IPS DF 6.9 (cell line): ENCODE measurements around the gene ANO3.
"Not testable (repeated sequence)": the region's sequence is repeated elsewhere in the genome, so short reads cannot be mapped to it uniquely, and the experiment has no call there.

Experiments
- DNase-seq: peaks from one replicate; pipeline ENCODE4 v3.0.0-alpha.2; 2013; ENCODE audit warnings: low read depth, low spot score
- H3K27ac ChIP-seq: one replicate; pipeline ENCODE4 v1.5.1; 2013; ENCODE audit warnings: low read length, control low read depth
- H3K27me3 ChIP-seq: 2 replicates; pipeline ENCODE4 v1.6.1; 2013; ENCODE audit warnings: mild to moderate bottlenecking, low read length; ENCODE audit not compliant: control insufficient read depth, insufficient read depth
- H3K36me3 ChIP-seq: 2 replicates; pipeline ENCODE4 v1.6.1; 2013; ENCODE audit warnings: low read length; ENCODE audit not compliant: control insufficient read depth, insufficient read depth
- H3K4me1 ChIP-seq: 2 replicates; pipeline ENCODE4 v1.6.1; 2013; ENCODE audit warnings: low read length; ENCODE audit not compliant: control insufficient read depth, insufficient read depth
- H3K4me3 ChIP-seq: 2 replicates; pipeline ENCODE4 v1.5.1; 2013; ENCODE audit warnings: mild to moderate bottlenecking, low read length
- H3K9me3 ChIP-seq: 2 replicates; pipeline ENCODE4 v1.6.1; 2013; ENCODE audit warnings: low read length, inconsistent platforms; ENCODE audit not compliant: control insufficient read depth, insufficient read depth
- WGBS: extraction: QIAGEN DNeasy Blood & Tissue Kit; methylation state at CpG from one replicate; pipeline ENCODE4 v1.1.7; 2013; ENCODE audit warnings: mixed read lengths, missing lambda C conversion rate; ENCODE audit not compliant: insufficient read length, insufficient coverage; 5-methylcytosine and 5-hydroxymethylcytosine counted together

ANO3 gene

GRCh38 chr11:26331911-26332571, at the start of gene ANO3:
TSS of gene ANO3 (plus strand) at chr11:26332130. CDS start at chr11:26332276, 146 bp downstream.
- no peaks in the 10 kb centered on the region for H3K4me1 ChIP-seq
- peak within 1 kb of the TSS; percentile 41; the same call in 1 of the 2 replicates for H3K4me3 ChIP-seq
- WGBS, result no CpG with 5 or more reads among the region's 36 CpGs

GRCh38 chr11:26283852-26284408, 48.0 kb upstream of the ANO3 start:
- DNase-seq, result no peak
- peaks cover 3% of the 10 kb centered on the region; the same call in 1 of the 2 replicates for H3K4me1 ChIP-seq
- H3K36me3 ChIP-seq, result no peaks in the 10 kb centered on the region
- WGBS, result no CpG with 5 or more reads among the region's 6 CpGs
- no peak overlapping the region for H3K27ac ChIP-seq
- no peaks in the 10 kb centered on the region for H3K9me3 ChIP-seq
- no peak overlapping the region for H3K4me3 ChIP-seq
- no peaks in the 10 kb centered on the region for H3K27me3 ChIP-seq

More at GRCh38 chr11:26331911-26332571, at the start of gene ANO3:
- Histone ChIP-seq H3K27ac (no peak within 1 kb of the TSS), H3K27me3 (no peaks in the 10 kb centered on the region), H3K36me3 (no peaks in the 10 kb centered on the region), H3K9me3 (no peaks in the 10 kb centered on the region)
- peak; percentile 88 for DNase-seq

GRCh38 chr11:26285608-26286007, 46.3 kb upstream of the ANO3 start:
- Histone ChIP-seq H3K27me3 (no peaks in the 10 kb centered on the region), H3K27ac (no peak overlapping the region), H3K4me3 (no peak overlapping the region), H3K9me3 (no peaks in the 10 kb centered on the region), H3K36me3 (no peaks in the 10 kb centered on the region), H3K4me1 (peaks cover 3% of the 10 kb centered on the region; the same call in 1 of the 2 replicates)
- WGBS, result no CpG with 5 or more reads among the region's 3 CpGs
- DNase-seq, result no peak

- Histone ChIP-seq H3K9me3 (no peaks in the 10 kb centered on the region), H3K4me3 (no peak overlapping the region), H3K36me3 (no peaks in the 10 kb centered on the region), H3K4me1 (peaks cover 3% of the 10 kb centered on the region; the same call in 1 of the 2 replicates), H3K27ac (no peak overlapping the region), H3K27me3 (no peaks in the 10 kb centered on the region)
- WGBS, result no CpG with 5 or more reads among the region's 5 CpGs
- no peak for DNase-seq
Measured at GRCh38 chr11:26286472-26287066, 45.4 kb upstream of the ANO3 start.

- Histone ChIP-seq H3K4me3 (no peak overlapping the region), H3K9me3 (no peaks in the 10 kb centered on the region), H3K27me3 (no peaks in the 10 kb centered on the region), H3K36me3 (no peaks in the 10 kb centered on the region), H3K4me1 (peaks cover 3% of the 10 kb centered on the region; the same call in 1 of the 2 replicates), H3K27ac (no peak overlapping the region)
- DNase-seq, result no peak
- no CpG with 5 or more reads among the region's 5 CpGs for WGBS
Measured at GRCh38 chr11:26287067-26287518, 44.8 kb upstream of the ANO3 start.

GRCh38 chr11:26297189-26297975, 34.5 kb upstream of the ANO3 start:
- no peak overlapping the region for H3K27ac ChIP-seq
- peaks cover 1% of the 10 kb centered on the region; the same call in 1 of the 2 replicates for H3K4me1 ChIP-seq
- no peaks in the 10 kb centered on the region for H3K9me3 ChIP-seq
- no peaks in the 10 kb centered on the region; the same call in 1 of the 2 replicates for H3K27me3 ChIP-seq
- no peaks in the 10 kb centered on the region for H3K36me3 ChIP-seq
- DNase-seq, result no peak
- no CpG with 5 or more reads among the region's 4 CpGs for WGBS
- H3K4me3 ChIP-seq, result no peak overlapping the region

GRCh38 chr11:26316372-26316771, 15.6 kb upstream of the ANO3 start:
- H3K9me3 ChIP-seq, H3K27me3 ChIP-seq, H3K27ac ChIP-seq, DNase-seq, H3K4me1 ChIP-seq, H3K36me3 ChIP-seq, H3K4me3 ChIP-seq: not testable (repeated sequence)
- no CpG with 5 or more reads among the region's 5 CpGs for WGBS

- no peak for DNase-seq
- no peak overlapping the region for H3K27ac ChIP-seq
- no CpG with 5 or more reads among the region's 2 CpGs for WGBS
Measured at GRCh38 chr11:26319906-26320305, 12.0 kb upstream of the ANO3 start.

GRCh38 chr11:26321516-26321915, 10.4 kb upstream of the ANO3 start:
- Histone ChIP-seq H3K4me3 (no peak overlapping the region), H3K9me3 (no peaks in the 10 kb centered on the region), H3K4me1 (no peaks in the 10 kb centered on the region), H3K27ac (no peak overlapping the region), H3K27me3 (no peaks in the 10 kb centered on the region), H3K36me3 (no peaks in the 10 kb centered on the region)
- DNase-seq, result no peak

More at GRCh38 chr11:26319906-26320305, 12.0 kb upstream of the ANO3 start:
- H3K27me3 ChIP-seq, result no peaks in the 10 kb centered on the region
- no peak overlapping the region for H3K4me3 ChIP-seq
- no peaks in the 10 kb centered on the region for H3K9me3 ChIP-seq
- H3K4me1 ChIP-seq, result no peaks in the 10 kb centered on the region
- no peaks in the 10 kb centered on the region for H3K36me3 ChIP-seq

GRCh38 chr11:26322335-26323067, 9.4 kb upstream of the ANO3 start:
- no peak overlapping the region for H3K27ac ChIP-seq
- no CpG with 5 or more reads among the region's 1 CpG for WGBS
- H3K36me3 ChIP-seq, result no peaks in the 10 kb centered on the region
- no peak for DNase-seq
- no peaks in the 10 kb centered on the region for H3K27me3 ChIP-seq
- H3K4me3 ChIP-seq, result no peak overlapping the region
- H3K4me1 ChIP-seq, result no peaks in the 10 kb centered on the region
- H3K9me3 ChIP-seq, result no peaks in the 10 kb centered on the region
